GM18520 (cell line): Measurements from ENCODE around the gene GPR89B.
"Not testable (repeated sequence)": the region's sequence is repeated elsewhere in the genome, so short reads cannot be mapped to it uniquely, and the experiment has no call there.

Experiments used
- ATAC-seq: cut with Tn5 transposase; IDR thresholded peaks from one replicate; pipeline ENCODE4 v1.9.1; 2021; ENCODE audit not compliant: unreplicated experiment

Gene GPR89B

DNA sequence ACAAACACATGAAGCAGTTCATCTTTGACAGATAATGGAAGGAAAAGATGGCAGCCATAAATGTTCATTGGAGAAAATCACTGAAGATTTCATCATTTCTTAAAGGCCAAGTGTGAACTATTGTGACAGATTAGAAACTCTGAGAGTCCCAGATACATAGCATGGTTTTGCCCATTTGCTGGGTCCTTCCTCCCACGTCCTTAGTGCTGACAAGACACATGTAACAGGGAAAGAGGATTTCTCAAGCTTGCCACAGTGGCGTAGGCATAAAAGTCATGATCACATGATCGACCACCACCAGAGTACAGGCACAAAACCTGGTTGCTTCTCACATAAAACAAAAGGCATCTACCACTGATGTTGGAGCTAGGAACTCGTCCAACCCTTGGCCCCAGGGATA, 98.8 kb downstream of the GPR89B start:
- ATAC-seq = not testable (repeated sequence)

DNA sequence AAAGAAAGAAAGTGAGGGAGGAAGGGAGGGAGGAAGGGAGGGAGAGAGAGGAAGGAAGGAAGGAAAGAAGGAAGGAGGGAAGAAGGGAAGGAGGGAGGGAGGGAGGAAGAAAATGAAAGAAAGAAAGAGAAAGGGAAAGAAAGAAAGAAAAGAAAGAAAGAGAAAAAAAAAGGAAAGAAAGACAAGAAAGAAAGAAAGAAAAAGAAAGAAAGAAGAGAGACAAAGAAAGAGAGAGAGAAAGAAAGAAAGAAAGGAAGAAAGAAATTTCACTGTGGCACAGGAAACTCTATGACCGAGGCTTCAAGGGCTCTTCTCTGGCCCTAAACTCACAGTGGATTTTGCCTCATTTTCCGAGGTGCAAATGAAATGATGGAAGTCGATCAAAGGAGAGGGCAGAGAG, 104.0 kb downstream of the GPR89B start:
- not testable (repeated sequence) for ATAC-seq

DNA sequence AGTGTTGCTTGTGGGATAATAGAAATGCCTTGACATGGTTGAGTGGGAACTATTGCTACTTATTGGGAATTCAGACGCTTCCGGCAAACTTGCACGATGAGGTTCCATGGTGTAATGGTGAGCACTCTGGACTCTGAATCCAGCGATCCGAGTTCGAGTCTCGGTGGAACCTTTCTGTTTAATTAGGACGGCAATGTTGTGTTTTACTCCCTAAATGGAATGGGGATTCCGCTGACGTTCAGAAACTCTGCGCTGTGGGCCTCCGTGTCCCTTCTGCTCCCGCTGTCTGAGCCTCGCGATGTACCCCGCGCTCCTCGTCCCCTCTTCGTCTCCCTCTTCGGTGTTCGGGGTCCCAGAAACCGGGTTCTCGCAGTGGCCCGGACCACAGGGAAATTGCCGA, 104.5 kb downstream of the GPR89B start:
- ATAC-seq = not testable (repeated sequence)

DNA sequence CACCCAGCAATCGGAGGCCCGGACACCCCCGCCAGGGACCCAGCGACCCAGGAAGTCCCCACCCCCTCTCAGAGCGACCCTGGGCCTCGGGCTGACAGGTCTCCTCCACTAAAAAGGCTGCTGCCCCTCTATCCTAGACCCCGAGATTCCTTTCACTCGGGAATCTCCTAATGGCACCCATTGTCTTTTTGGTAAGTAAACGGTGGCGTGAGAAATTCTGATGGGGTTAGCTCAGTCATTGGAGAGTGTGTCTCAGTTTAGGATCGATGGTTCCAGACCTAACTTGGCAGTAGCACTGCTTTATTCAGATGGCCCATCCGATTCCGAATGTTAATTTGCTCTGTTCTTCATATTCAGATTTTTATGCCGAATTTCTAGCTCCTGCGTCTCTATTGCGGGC, 104.9 kb downstream of the GPR89B start:
- not testable (repeated sequence) for ATAC-seq

DNA sequence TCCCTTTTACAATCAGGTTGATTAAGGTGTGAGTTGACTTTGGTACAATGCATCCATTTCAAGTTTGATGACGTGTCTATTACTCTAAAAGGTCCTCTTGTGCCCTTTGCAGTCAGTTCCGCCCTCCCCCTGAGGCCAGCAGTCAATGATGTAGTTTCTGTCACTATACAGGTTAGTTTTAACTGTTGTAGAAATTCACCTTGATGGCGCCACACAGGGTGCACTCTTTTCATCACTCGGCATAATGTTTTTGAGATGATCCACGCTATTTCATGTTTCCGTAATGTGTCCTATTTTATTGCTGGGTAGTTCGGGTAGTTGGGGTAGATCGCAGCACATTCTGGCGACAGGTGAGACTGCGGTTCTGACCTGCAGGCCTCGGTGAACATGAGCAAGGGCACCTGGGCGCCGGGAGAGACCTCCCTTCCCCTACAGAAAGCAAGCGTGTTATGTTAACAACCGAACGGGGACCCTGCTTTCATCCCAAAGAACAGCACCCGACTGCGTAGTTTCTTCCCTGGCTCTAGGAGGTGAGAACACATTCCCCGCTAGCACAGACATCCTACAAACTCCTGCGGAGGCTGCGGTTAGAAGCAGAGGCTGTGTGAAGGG, 109.7 kb downstream of the GPR89B start:
- peak; percentile 5 for ATAC-seq

DNA sequence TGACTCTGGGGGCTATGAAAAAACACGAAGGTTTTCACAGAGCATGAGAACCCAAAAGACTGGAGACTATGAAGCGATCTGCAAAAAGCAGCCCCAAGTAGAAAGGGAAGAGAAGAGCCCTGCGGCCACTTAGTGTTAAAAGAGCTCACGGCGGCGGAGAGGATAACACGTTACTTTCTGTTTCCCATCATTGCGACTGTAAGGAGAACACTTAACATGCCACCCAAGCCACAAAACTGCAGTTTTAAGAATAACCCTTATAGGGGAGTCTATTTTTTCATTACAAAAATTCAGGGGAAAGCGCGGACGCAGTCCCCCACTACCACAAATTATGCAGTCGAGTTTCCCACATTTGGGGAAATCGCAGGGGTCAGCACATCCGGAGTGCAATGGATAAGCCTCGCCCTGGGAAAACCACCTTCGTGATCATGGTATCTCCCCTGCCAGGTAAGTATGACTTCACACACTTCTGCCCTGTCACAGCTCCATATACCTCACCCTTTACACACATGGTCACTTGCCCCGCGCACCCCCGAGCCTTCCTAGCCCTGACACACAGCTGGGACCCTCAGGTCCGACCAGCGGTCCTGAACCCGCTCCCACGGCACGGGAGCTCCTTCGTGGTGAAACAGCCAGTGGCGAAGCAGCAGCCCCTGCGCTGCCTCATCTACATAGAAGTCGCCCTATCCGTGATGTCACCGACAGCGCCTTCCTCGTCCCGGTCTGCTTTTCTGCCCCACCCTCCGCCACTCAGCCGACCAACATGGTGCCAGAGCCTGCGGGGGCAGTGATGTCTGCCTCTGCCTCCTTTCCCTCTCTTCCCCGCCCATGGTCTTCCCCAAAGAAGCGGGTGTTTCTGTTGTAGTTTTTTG, 110.5 kb downstream of the GPR89B start:
- ATAC-seq = peak; percentile 81
